DMS 273 (cell line): Measurements from ENCODE around the gene C15orf39.
"Not testable (repeated sequence)": the region's sequence is repeated elsewhere in the genome, so short reads cannot be mapped to it uniquely, and the experiment has no call there.

Experiments
- DNase-seq: peaks from one replicate; lab custom pipeline; 2025; ENCODE audit not compliant: unreplicated experiment; lab: John Stamatoyannopoulos, UW

The C15orf39 gene

DNA sequence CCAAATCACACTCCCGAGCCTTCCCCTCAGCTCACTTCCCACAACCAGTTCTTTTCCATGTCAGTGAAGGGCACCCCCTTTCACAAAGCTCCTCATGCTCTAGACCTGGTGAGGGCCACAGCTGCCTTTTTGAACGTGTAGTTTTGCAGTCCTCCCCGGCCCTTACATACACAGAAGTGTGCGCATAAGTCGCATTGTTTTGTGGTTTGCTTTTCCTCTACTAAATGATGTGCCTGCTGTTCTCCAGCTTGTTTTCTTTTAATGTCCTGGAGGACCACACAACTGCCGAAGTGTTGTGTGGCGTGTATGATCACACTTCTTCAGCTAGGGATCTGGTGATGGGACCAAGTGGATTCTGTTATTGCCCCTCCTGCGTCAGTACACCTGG is 7.6 kb downstream of the C15orf39 start:
- no peak for DNase-seq

- no peak for DNase-seq
These were observed 9.1 kb downstream of the C15orf39 start for GRCh38 chr15:75210811-75211230.

DNA sequence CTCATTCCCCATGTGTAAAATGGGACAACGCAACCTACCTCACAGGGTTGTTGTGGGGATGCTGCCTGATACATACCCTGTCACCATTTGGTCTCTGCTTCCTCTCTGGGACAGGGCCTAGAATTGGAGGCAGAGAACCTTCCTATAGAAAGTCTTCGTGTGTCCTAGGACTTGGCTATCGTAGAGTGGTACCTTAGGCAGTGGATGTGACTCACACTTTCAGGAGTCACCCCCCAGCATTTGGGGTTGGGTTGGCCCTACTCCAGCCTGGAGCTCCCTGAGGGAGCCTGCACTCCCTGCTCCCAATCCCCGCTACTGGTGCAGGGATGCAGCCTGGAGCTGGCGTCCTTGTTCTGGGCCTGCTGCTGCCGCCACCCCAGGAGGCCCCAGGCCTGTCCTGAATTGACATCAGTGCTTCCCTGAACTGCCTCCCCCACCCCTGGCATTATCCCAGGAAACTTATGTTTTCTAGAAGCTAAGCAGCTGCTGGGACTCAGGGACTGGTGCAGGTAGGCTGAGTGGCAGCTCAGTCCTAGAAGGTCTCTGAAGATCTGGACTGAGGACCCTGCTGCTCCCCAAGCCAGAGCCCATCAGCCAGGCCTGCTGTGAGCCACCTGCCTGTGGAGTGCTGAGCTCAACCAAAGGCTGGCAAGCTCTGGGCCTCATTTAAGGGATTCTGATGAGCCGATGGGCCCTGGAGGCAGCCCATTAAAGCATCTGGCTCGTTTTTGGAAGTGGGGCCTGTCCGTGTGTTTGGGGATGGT is 9.9 kb downstream of the C15orf39 start:
- DNase-seq = peak; percentile 71

GRCh38 chr15:75212200-75212858 is 10.6 kb downstream of the C15orf39 start:
- DNase-seq = no peak

DNA sequence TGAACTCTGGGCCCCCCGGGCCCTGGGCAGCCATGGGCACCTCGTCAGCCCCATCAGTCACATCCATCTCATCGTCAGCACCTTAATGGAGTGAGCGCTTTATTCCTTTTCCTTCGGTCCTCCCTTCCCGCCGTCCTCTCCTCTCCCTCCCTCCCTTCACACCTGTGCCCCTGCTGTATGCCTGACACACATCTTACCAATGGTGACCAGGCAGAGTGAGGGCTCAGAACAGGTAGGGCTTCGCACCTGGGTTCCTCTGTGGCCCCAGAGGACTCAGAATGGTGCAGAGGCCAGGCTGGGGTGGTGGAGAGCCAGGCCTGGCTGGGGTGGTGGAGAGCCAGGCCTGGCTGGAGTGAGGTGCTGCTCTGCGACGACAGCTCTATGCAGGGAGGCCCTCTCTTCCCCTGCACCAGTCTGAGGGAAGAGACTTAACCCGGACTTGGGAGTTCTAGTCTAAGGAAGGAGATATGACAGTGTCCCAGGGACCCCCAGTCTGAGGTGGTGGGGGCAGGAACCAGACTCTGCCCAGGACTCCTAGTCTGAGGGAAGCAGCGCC is 11.6 kb downstream of the C15orf39 start:
- DNase-seq = no peak

- peak; percentile 32 for DNase-seq
These were observed 12.1 kb downstream of the C15orf39 start for GRCh38 chr15:75213768-75214221.

- DNase-seq = peak; percentile 34
These were observed 12.8 kb downstream of the C15orf39 start for GRCh38 chr15:75214293-75215096.

DNA sequence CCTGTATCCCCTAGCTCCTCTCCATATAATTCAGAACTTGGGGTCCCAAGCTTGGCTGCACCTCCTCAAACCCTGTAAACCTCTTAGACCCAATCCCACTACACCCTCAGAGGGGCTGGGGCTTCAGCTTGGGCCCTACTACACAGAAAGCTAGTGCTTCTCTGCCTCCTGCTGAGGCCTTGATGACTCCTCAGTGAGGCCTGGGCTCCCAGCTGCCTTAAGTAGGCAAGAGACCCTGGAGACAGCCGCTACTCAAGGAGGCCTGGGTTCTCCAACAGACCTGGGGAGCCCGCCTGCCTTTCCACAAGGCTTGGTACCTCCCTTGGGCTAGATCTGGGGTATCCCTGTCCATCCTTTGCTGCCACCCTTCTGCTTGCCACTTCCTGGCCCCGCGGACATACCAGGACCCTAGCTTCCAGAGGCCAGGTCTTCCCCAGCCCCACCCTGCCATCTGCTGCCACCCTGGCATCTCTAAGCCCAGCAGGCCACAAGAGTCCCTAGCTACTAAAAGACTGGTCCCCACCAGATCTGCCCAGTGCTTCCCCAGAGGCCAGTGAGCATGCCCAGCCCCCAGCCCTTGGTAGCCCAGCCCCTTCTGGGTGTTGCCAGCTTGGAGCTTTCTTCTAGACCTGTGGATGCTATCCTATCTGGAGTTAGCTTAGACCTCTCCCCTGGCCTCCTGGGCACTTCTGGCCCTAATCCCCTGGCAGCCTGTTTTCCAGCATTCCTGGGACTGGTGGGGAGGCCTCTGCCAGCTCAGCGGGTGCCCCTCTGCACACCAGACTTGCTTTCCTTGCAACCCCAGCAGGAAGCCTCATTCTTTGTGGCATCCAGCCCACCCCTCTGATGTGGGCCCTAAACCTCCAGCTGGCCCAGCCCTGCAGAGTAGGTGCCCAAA is 13.7 kb downstream of the C15orf39 start:
- peak; percentile 59 for DNase-seq

DNA sequence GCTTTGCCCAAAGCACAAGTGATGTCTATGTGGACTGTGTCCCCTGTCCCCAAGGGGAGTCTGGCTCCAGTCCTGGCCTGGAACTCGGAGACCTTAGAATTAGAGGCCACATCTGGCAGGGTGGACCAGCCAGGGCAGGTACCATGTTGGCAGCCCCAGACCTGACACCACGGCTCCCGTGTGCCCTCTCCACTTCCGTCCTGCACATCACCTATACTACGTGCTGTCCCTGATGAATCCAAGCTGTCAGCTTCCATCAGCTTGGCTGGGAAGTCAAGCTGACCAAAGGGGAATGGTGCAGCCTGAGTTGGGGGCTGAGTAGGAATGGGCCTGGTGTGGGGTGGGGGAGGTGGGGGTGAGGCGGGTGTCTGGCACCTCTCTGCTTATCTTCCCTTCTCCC is 15.3 kb downstream of the C15orf39 start:
- no peak for DNase-seq

GRCh38 chr15:75217574-75217973 is 15.9 kb downstream of the C15orf39 start:
- not testable (repeated sequence) for DNase-seq

DNA sequence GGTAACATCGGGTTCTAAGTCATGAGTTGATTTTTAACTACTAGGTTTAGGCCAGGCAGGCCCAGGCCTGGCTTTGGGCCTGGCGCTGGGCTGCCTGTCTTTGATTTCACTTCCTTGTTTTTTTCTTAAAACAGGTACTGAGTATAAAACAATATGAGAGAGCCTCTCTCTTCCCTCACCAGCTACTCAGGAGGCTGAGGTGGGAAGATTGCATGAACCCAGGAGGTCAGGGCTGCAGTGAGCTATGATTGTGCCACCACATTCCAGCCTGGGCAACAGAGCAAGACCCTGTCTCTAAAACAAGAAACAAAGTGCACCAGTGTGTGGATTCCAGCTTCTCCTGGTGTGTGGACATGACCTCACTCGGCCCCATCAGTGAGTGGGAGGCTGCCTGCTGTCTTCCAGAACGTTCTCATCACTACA is 17.8 kb downstream of the C15orf39 start:
- not testable (repeated sequence) for DNase-seq

DNA sequence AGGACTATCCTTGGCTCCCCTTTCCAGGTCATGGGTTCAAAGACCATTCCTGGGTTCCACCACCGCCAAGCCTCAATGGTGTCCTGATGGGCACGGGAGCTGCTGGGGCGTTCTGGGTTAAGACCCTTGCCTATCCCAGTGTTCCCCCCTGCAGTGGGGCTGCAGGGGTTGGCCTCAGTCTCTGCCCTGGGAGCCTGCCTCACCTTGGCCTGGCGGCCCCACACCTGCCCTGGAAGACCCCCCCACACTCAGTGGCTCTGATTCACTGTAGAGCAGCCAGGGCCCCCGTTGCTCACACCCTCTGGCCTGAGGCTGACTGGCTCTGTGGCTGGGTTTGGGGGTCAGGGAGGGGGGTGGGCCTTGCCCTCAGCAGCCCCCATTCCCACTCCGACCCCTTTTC is 22.0 kb downstream of the C15orf39 start:
- DNase-seq = no peak

GRCh38 chr15:75224281-75224680 is 22.6 kb downstream of the C15orf39 start:
- no peak for DNase-seq

DNA sequence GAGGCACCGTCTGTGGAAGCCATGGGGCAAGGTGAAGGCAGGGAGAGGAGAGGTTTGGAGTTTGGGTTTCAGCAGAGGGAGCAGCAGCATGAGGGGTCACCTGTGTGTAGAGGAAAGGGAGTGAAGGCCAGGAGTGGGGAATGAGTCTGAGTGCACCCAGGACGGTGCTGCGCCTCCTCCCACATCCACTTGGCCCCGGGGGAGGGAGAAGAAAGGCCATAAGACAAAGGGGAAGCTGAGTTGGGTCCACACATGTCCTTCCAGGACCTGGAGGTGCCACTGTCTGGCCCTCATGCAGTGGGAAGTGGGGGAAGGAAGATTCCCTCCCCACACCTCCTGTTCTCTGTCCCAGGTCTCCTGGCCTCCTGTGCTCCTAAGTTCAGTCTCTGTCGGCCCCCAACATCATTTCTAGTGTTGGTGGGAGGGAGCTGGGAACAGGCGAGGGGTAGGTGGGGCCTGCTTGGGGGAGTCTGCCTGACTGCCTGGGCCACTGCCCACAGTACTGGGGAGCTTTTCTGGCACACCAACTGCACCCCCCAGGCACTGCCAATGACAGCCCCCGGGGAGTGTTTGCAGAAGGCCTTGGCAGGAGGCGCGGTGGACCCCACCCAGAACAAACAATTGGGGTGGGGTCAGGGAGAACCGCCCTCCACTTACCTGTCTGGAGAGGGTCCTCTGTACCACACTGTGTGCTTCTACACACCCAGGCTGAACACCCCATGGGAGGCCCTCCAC is 23.6 kb downstream of the C15orf39 start:
- DNase-seq = not testable (repeated sequence)

- no peak for DNase-seq
These were observed 24.5 kb downstream of the C15orf39 start for GRCh38 chr15:75225951-75226732.

DNA sequence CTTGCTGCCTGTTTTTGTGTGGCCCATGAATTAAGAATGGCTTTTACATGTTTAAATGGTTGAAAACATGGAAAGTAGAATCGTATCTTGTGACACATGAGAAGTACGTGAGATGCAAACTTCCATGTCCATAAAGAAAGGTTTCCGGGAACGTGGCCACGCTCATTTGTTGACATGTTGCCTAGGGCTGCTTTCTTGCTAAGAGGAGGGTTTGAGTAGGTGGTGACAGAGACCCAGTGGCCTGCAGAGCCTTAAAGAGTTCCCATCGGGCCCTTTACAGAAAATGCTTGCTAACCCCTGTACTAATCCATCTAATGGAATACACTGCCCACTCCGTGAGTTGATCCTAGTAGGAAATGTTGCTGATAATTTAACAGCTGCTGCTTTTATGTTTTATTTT is 25.4 kb downstream of the C15orf39 start:
- not testable (repeated sequence) for DNase-seq

DNA sequence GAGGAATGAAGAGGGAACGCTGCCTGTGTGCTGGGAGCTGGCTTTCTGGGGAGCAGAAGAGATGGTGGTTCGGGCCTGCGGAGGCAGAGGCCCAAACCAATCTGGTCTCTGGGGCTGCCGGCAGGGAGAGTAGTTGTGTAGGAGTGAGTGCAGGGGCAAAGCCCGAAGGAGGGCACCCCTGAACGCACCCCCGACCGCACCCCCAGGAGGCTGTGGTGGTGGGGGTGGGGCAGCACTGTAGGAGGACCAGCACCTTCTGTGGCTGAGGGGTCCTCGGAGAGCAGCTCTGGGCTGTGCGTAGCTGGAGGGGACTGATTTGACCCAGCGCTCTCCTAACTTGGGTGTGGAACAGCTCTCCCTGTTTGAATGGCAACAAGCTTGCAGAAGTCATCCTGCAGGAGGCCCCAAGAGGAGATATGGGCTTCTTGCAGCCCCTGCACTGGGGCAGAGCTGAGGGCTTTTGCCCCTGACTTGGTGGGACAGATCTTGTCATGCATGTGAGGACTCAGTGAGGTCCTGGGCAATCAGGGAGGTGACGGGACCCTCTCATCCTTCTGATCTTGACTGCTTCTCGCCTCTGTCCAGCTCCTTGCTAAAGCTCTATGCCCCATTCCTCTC is 26.1 kb downstream of the C15orf39 start:
- DNase-seq = no peak

GRCh38 chr15:75228787-75229186 is 27.1 kb downstream of the C15orf39 start:
- no peak for DNase-seq
